ENCODE results near the gene FSTL4.

FSTL4 gene

GRCh38 chr5:133274597-133274935 is 337.8 kb downstream of the FSTL4 start:
- Histone ChIP-seq H3K36me3 (ENCODE audit: low read depth) (no peaks in the 10 kb centered on the region), H3K27ac (ENCODE audit: poor library complexity, severe bottlenecking) (no peak overlapping the region), H3K4me1 (ENCODE audit: insufficient read depth, poor library complexity, severe bottlenecking) (no peaks in the 10 kb centered on the region), H3K9me3 (ENCODE audit: severe bottlenecking) (no peaks in the 10 kb centered on the region), H3K27me3 (ENCODE audit: insufficient read depth, poor library complexity, severe bottlenecking) (no peaks in the 10 kb centered on the region), H3K4me3 (ENCODE audit: severe bottlenecking) (no peak overlapping the region)
- TF ChIP-seq CTCF (IDR thresholded peaks at IDR 0.05; ENCODE audit: poor library complexity, severe bottlenecking), result no peak
- ATAC-seq (ENCODE audit: low read depth) (peak; percentile 26; the same call in 1 of the 3 replicates), DNase-seq (ENCODE audit: low spot score) (no peak)

GRCh38 chr5:133273661-133274596 is 338.4 kb downstream of the FSTL4 start:
- Histone ChIP-seq H3K4me1 (ENCODE audit: insufficient read depth, poor library complexity, severe bottlenecking) (no peaks in the 10 kb centered on the region), H3K4me3 (ENCODE audit: severe bottlenecking) (no peak overlapping the region), H3K36me3 (ENCODE audit: low read depth) (no peaks in the 10 kb centered on the region), H3K27me3 (ENCODE audit: insufficient read depth, poor library complexity, severe bottlenecking) (no peaks in the 10 kb centered on the region), H3K27ac (ENCODE audit: poor library complexity, severe bottlenecking) (no peak overlapping the region), H3K9me3 (ENCODE audit: severe bottlenecking) (no peaks in the 10 kb centered on the region)
- TF ChIP-seq CTCF (IDR thresholded peaks at IDR 0.05; ENCODE audit: poor library complexity, severe bottlenecking), result no peak
- no peak for DNase-seq (ENCODE audit: low spot score)
- peak; percentile 58; the same call in 2 of the 3 replicates for ATAC-seq (ENCODE audit: low read depth)

- no peaks in the 10 kb centered on the region for H3K4me1 ChIP-seq (ENCODE audit: insufficient read depth, poor library complexity, severe bottlenecking)
- no peaks in the 10 kb centered on the region for H3K27me3 ChIP-seq (ENCODE audit: insufficient read depth, poor library complexity, severe bottlenecking)
- H3K36me3 ChIP-seq (ENCODE audit: low read depth), result no peaks in the 10 kb centered on the region
- H3K4me3 ChIP-seq (ENCODE audit: severe bottlenecking), result no peak overlapping the region
- H3K27ac ChIP-seq (ENCODE audit: poor library complexity, severe bottlenecking), result no peak overlapping the region
- no peak for DNase-seq (ENCODE audit: low spot score)
- H3K9me3 ChIP-seq (ENCODE audit: severe bottlenecking), result no peaks in the 10 kb centered on the region
- TF ChIP-seq CTCF (IDR thresholded peaks at IDR 0.05; ENCODE audit: poor library complexity, severe bottlenecking), result no peak
- no peak for ATAC-seq (ENCODE audit: low read depth)
Observed at GRCh38 chr5:133272345-133272744, 340.0 kb downstream of the FSTL4 start.

- no peak for TF ChIP-seq CTCF (IDR thresholded peaks at IDR 0.05; ENCODE audit: poor library complexity, severe bottlenecking)
- no peak overlapping the region for H3K27ac ChIP-seq (ENCODE audit: poor library complexity, severe bottlenecking)
- ATAC-seq (ENCODE audit: low read depth) (no peak), DNase-seq (ENCODE audit: low spot score) (no peak)
- no peak overlapping the region for H3K4me3 ChIP-seq (ENCODE audit: severe bottlenecking)
- no peaks in the 10 kb centered on the region for H3K9me3 ChIP-seq (ENCODE audit: severe bottlenecking)
- H3K36me3 ChIP-seq (ENCODE audit: low read depth), result no peaks in the 10 kb centered on the region
- no peaks in the 10 kb centered on the region for H3K4me1 ChIP-seq (ENCODE audit: insufficient read depth, poor library complexity, severe bottlenecking)
- H3K27me3 ChIP-seq (ENCODE audit: insufficient read depth, poor library complexity, severe bottlenecking), result no peaks in the 10 kb centered on the region
Observed at GRCh38 chr5:133271606-133272005, 340.7 kb downstream of the FSTL4 start.

- H3K4me3 ChIP-seq (ENCODE audit: severe bottlenecking), result no peak overlapping the region
- ATAC-seq (ENCODE audit: low read depth) (no peak), DNase-seq (ENCODE audit: low spot score) (no peak)
- no peaks in the 10 kb centered on the region for H3K4me1 ChIP-seq (ENCODE audit: insufficient read depth, poor library complexity, severe bottlenecking)
- TF ChIP-seq CTCF (IDR thresholded peaks at IDR 0.05; ENCODE audit: poor library complexity, severe bottlenecking), result no peak
- no peaks in the 10 kb centered on the region for H3K36me3 ChIP-seq (ENCODE audit: low read depth)
- H3K9me3 ChIP-seq (ENCODE audit: severe bottlenecking), result no peaks in the 10 kb centered on the region
- no peaks in the 10 kb centered on the region for H3K27me3 ChIP-seq (ENCODE audit: insufficient read depth, poor library complexity, severe bottlenecking)
- no peak overlapping the region for H3K27ac ChIP-seq (ENCODE audit: poor library complexity, severe bottlenecking)
Observed at GRCh38 chr5:133269691-133270090, 342.6 kb downstream of the FSTL4 start.

Data from RWPE2 (cell line).